IMR-90 (cell line): ENCODE data around the gene COMMD8. TPM values are rescaled to one million over a fixed set of nuclear protein-coding genes. Genes with fewer than 3 reads are reported as not detected.

Experiments used
- ATAC-seq: fragments of 200-7000 bp; cut with Tn5 transposase; 2 replicates; pipeline ENCODE4 v1.9.1; 2020; ENCODE audit warnings: low read depth, mild to moderate bottlenecking, moderate library complexity
- BruUV-seq: library from RNA; stranded (reverse); fragments of 400-500 nt; replicated peaks from 2 replicates; lab custom pipeline; 2021; lab: Mats Ljungman, UMichigan
- CTCF ChIA-PET: fragments of 300-600 bp; formaldehyde crosslinking; extraction: SDS; loops from one replicate; lab custom pipeline; 2021; ENCODE audit warnings: antibody characterized with exemption; lab: Yijun Ruan, JAX
- POLR2A ChIA-PET: fragments of 300-600 bp; sonication (Branson Sonifier 250); formaldehyde crosslinking; loops from one replicate; lab custom pipeline; 2022; ENCODE audit warnings: antibody characterized with exemption; ENCODE audit not compliant: unreplicated experiment; lab: Charles Lee
- DNase-seq: peaks from one replicate; pipeline ENCODE4 v3.0.0; 2013
- H2AFZ ChIP-seq: replicated peaks from 2 replicates; pipeline ENCODE3; 2013; ENCODE audit warnings: low read length, mild to moderate bottlenecking; ENCODE audit not compliant: poor library complexity
- H2AK5ac ChIP-seq: 2 replicates; pipeline ENCODE4 v1.6.1; 2013; ENCODE audit warnings: low read depth, low read length, inconsistent platforms
- H2AK9ac ChIP-seq: replicated peaks from 2 replicates; pipeline ENCODE3; 2013; ENCODE audit warnings: mild to moderate bottlenecking, low read depth, low read length, moderate library complexity; ENCODE audit not compliant: poor library complexity
- H2BK120ac ChIP-seq: 2 replicates; pipeline ENCODE4 v1.6.1; 2013; ENCODE audit warnings: low read depth, low read length, inconsistent platforms
- H2BK15ac ChIP-seq: 3 replicates; pipeline ENCODE4 v1.6.1; 2013; ENCODE audit warnings: low read depth, low read length, inconsistent platforms
- H2BK20ac ChIP-seq: 2 replicates; pipeline ENCODE4 v1.6.1; 2013; ENCODE audit warnings: low read depth, mild to moderate bottlenecking, inconsistent platforms, low read length, moderate library complexity
- H2BK5ac ChIP-seq: 2 replicates; pipeline ENCODE4 v1.6.1; 2013; ENCODE audit warnings: mild to moderate bottlenecking, low read depth, low read length, inconsistent platforms; ENCODE audit not compliant: poor library complexity, severe bottlenecking
- H3K14ac ChIP-seq: replicated peaks from 2 replicates; pipeline ENCODE4 v1.6.1; 2013; ENCODE audit warnings: low read depth, low read length, inconsistent platforms
- H3K18ac ChIP-seq: 2 replicates; pipeline ENCODE4 v1.6.1; 2013; ENCODE audit warnings: low read depth, low read length, control low read depth
- H3K23ac ChIP-seq: 2 replicates; pipeline ENCODE4 v1.6.1; 2013; ENCODE audit warnings: low read depth, low read length, inconsistent platforms
- H3K27ac ChIP-seq: 2 replicates; pipeline ENCODE4 v1.5.1; 2013; ENCODE audit warnings: mild to moderate bottlenecking, control low read depth, low read length; ENCODE audit not compliant: insufficient read depth
- H3K27me3 ChIP-seq: 2 replicates; pipeline ENCODE4 v1.6.1; 2013; ENCODE audit warnings: low read length; ENCODE audit not compliant: control insufficient read depth, insufficient read depth
- H3K36me3 ChIP-seq: 2 replicates; pipeline ENCODE4 v1.6.1; 2013; ENCODE audit warnings: low read length, mixed read lengths; ENCODE audit not compliant: control insufficient read depth, insufficient read depth
- H3K4ac ChIP-seq: 2 replicates; pipeline ENCODE4 v1.6.1; 2013; ENCODE audit warnings: low read depth, low read length, inconsistent platforms
- H3K4me1 ChIP-seq: 2 replicates; pipeline ENCODE4 v1.6.1; 2013; ENCODE audit warnings: low read length, mixed read lengths; ENCODE audit not compliant: control insufficient read depth, insufficient read depth
- H3K4me2 ChIP-seq: 2 replicates; pipeline ENCODE4 v1.6.1; 2013; ENCODE audit warnings: low read depth, mild to moderate bottlenecking, control low read depth, low read length, moderate library complexity
- H3K4me3 ChIP-seq: 2 replicates; pipeline ENCODE4 v1.5.1; 2013; ENCODE audit warnings: low read depth, mild to moderate bottlenecking, control low read depth, low read length, moderate library complexity; ENCODE audit not compliant: insufficient read depth
- H3K56ac ChIP-seq: 2 replicates; pipeline ENCODE4 v1.6.1; 2013; ENCODE audit warnings: low read length, inconsistent platforms; ENCODE audit not compliant: insufficient read depth; ENCODE audit errors: extremely low read depth
- H3K79me1 ChIP-seq, 2 experiments: 2 replicates each; pipeline ENCODE4 v1.6.1; 2013; ENCODE audit warnings: low read length in 2 of 2, inconsistent platforms in 1 of 2, low read depth in 1 of 2
- H3K9ac ChIP-seq: 2 replicates; pipeline ENCODE4 v1.6.1; 2013; ENCODE audit warnings: low read depth, low read length, control low read depth
- H3K9me1 ChIP-seq: 2 replicates; pipeline ENCODE4 v1.6.1; 2013; ENCODE audit warnings: low read length, inconsistent platforms; ENCODE audit not compliant: insufficient read depth
- H3K9me3 ChIP-seq: 2 replicates; pipeline ENCODE4 v1.6.1; 2013; ENCODE audit warnings: low read length; ENCODE audit not compliant: control insufficient read depth, insufficient read depth
- H4K20me1 ChIP-seq: 2 replicates; pipeline ENCODE4 v1.6.1; 2013; ENCODE audit warnings: low read length, inconsistent platforms; ENCODE audit not compliant: insufficient read depth
- H4K5ac ChIP-seq: 2 replicates; pipeline ENCODE4 v1.6.1; 2013; ENCODE audit warnings: mild to moderate bottlenecking, low read depth, low read length, control low read depth
- H4K8ac ChIP-seq, 2 experiments: 2 replicates each; pipeline ENCODE4 v1.6.1; 2013; ENCODE audit warnings: low read depth in 2 of 2, low read length in 2 of 2, control low read depth in 1 of 2, inconsistent platforms in 1 of 2
- H4K91ac ChIP-seq: 2 replicates; pipeline ENCODE4 v1.6.1; 2013; ENCODE audit warnings: low read depth, low read length, inconsistent platforms; ENCODE audit not compliant: insufficient read depth
- BHLHE40 ChIP-seq: fragments of 150-350 bp; IDR thresholded peaks from 2 replicates; pipeline ENCODE4 v1.6.1; 2016; ENCODE audit warnings: mild to moderate bottlenecking, low read depth, low read length
- CEBPB ChIP-seq: IDR thresholded peaks from 2 replicates; pipeline ENCODE4 v1.6.1; 2012; ENCODE audit warnings: low read depth, low read length, improper control_type of control experiment
- CHD1 ChIP-seq: IDR thresholded peaks from 2 replicates; pipeline ENCODE4 v1.6.1; 2012; ENCODE audit warnings: low read depth, low read length, improper control_type of control experiment
- FOS ChIP-seq: fragments of 150-350 bp; IDR thresholded peaks from 2 replicates; pipeline ENCODE4 v1.6.1; 2016; ENCODE audit warnings: low read depth, low read length
- MAFK ChIP-seq: IDR thresholded peaks from 2 replicates; pipeline ENCODE4 v1.6.1; 2012; ENCODE audit warnings: low read depth, low read length, improper control_type of control experiment
- MAZ ChIP-seq: IDR thresholded peaks from 2 replicates; pipeline ENCODE4 v1.6.1; 2012; ENCODE audit warnings: low read depth, mild to moderate bottlenecking, low read length, improper control_type of control experiment, moderate library complexity, borderline replicate concordance
- NFE2L2 ChIP-seq: fragments of 150-350 bp; IDR thresholded peaks from 2 replicates; pipeline ENCODE4 v1.6.1; 2016; ENCODE audit warnings: low read depth, mild to moderate bottlenecking, low read length
- RFX5 ChIP-seq: IDR thresholded peaks from 2 replicates; pipeline ENCODE4 v1.8.0; 2012; ENCODE audit warnings: low read depth, mild to moderate bottlenecking, low read length, moderate library complexity
- USF2 ChIP-seq: fragments of 150-350 bp; IDR thresholded peaks from 2 replicates; pipeline ENCODE4 v1.6.1; 2017; ENCODE audit warnings: mild to moderate bottlenecking, antibody characterized with exemption, low read length, low read depth
- WGBS, 2 experiments: methylation state at CpG; one replicate each; pipeline versions ENCODE4 v1.1.5 to v1.1.7; 2013; ENCODE audit warnings: missing lambda C conversion rate in 2 of 2; ENCODE audit not compliant: insufficient read length in 1 of 2; ENCODE audit errors: extremely low coverage in 2 of 2; 5-methylcytosine and 5-hydroxymethylcytosine counted together
- dilution Hi-C: fragments of 300-500 bp; cut with HindIII; formaldehyde crosslinking; loops from one replicate; pipeline ENCODE4 v1.14.3; 2018; ENCODE audit warnings: low sequenced_read_pairs; ENCODE audit not compliant: unreplicated experiment
- in situ Hi-C: fragments of 300-500 bp; cut with MboI; formaldehyde crosslinking; loops from 3 replicates; pipeline ENCODE4 v1.14.3; 2019; ENCODE audit warnings: low sequenced_read_pairs, inconsistent platforms, mixed read lengths
- intact Hi-C: fragments of 100-400 bp; cut with micrococcal nuclease; formaldehyde crosslinking; loops from 2 replicates; pipeline ENCODE4 v1.10.0; 2022
- polyA plus RNA-seq, 3 experiments: library from polyadenylated mRNA; depleted of rRNA; stranded (reverse); fragments of >200 nt; gene quantifications; 2 replicates each; pipeline ENCODE4 v1.2.3, GENCODE V29; 2012; ENCODE audit warnings: low replicate concordance in 1 of 3
- total RNA-seq: library from RNA; depleted of rRNA; stranded (reverse); fragments of >200 nt; gene quantifications from 2 replicates; pipeline ENCODE4 v1.2.3, GENCODE V29; 2012

Gene COMMD8
- total and polyA plus RNA-seq, 2 of the 4 experiments (the other 2 are of a cell fraction), result 12.5 to 12.6 TPM

GRCh38 chr4:47482326-47482725 is 18.8 kb upstream of the COMMD8 start:
- H3K4me3 ChIP-seq, result no peak overlapping the region
- no peak overlapping the region for H3K23ac ChIP-seq
- no peak overlapping the region for H3K4ac ChIP-seq
- ChIA-PET CTCF (no interaction called here), POLR2A (no interaction called here)
- no peaks in the 10 kb centered on the region for H3K9me3 ChIP-seq
- peaks cover 0 to 9% of the 10 kb centered on the region in 2 experiments; a peak in 3 of 4 replicates for H3K79me1 ChIP-seq
- H4K5ac ChIP-seq, result no peak overlapping the region
- no peak overlapping the region for H2AK5ac ChIP-seq
- no peak overlapping the region for H4K91ac ChIP-seq
- no peak overlapping the region for H2BK15ac ChIP-seq
- no peak overlapping the region for H2BK120ac ChIP-seq
- intact Hi-C loops (no loop called here), in situ Hi-C loops (no loop called here), dilution Hi-C loops (no loop called here)
- H2BK20ac ChIP-seq, result no peak overlapping the region
- WGBS, 2 experiments, result no CpG with 5 or more reads among the region's 4 CpGs
- H3K27ac ChIP-seq, result no peak overlapping the region
- H3K4me1 ChIP-seq, result peaks cover 3% of the 10 kb centered on the region; the same call in 1 of the 2 replicates
- no peak overlapping the region for H2AFZ ChIP-seq
- H3K27me3 ChIP-seq, result no peaks in the 10 kb centered on the region
- H3K9ac ChIP-seq, result no peak overlapping the region
- ATAC-seq (no peak), DNase-seq (peak; percentile 81)
- no peak overlapping the region for H2BK5ac ChIP-seq
- no TSS peak for BruUV-seq
- H4K20me1 ChIP-seq, result no peaks in the 10 kb centered on the region
- H3K56ac ChIP-seq, result no peak overlapping the region
- H3K14ac ChIP-seq, result no peak overlapping the region
- no peak overlapping the region for H3K18ac ChIP-seq
- H2AK9ac ChIP-seq, result no peak overlapping the region
- no peaks in the 10 kb centered on the region for H3K36me3 ChIP-seq
- TF ChIP-seq MAZ, result no peak
- TF ChIP-seq MAFK, result no peak
- TF ChIP-seq RFX5, result no peak
- no peak for TF ChIP-seq CHD1
- no peak for TF ChIP-seq USF2
- peak; percentile 63; the same call in 1 of the 2 replicates for TF ChIP-seq FOS
- TF ChIP-seq NFE2L2, result no peak
- TF ChIP-seq BHLHE40, result peak; percentile 72
- TF ChIP-seq CEBPB, result 0 out of 2 replicates have a peak, but pooled peaks have one; percentile 20
- no peaks in the 10 kb centered on the region for H3K9me1 ChIP-seq
- no peak overlapping the region; the same call in 1 of the 2 replicates for H3K4me2 ChIP-seq
- H4K8ac ChIP-seq, result no peak overlapping the region
